Retina (tissue), 1 donor: Measurements from ENCODE around the gene KRT12.
"Not testable (repeated sequence)": the region's sequence is repeated elsewhere in the genome, so short reads cannot be mapped to it uniquely, and the experiment has no call there.

Experiments used
- DNase-seq: peaks from one replicate; pipeline ENCODE4 v3.0.0-alpha.2; 2016

Gene KRT12

DNA sequence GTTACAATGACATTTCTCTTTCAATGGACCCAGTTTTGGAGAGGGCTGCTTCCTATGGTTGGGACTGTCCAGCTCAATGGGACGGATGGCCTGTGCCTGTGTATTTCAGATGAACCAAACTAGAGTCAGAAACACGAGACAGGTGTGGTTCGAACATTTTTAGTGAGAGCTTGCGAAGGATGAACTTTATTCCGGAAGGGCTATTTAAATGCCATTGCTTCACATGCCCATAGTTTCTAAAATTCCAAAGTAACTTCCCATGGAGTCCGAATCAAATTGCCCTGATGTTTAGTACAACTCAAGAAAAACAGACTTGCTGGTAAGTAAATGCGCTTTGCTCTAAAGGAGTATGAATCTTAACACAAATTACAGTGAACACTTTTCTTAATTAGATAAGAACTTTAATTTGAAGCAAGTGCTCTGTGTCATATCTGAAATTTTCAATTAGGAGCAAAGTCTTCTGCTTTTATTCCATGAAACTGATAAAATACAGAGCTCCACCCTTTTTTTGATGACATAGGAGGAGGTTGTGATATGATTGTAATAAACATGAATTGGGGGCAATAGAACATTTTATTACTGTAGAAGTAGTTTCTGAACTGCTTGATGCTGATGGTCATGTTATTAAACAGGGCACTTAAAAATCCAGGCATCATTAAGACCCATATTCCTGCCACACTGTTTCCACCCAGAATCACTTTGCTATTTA lies 16.8 kb upstream of the KRT12 start:
- no peak for DNase-seq

DNA sequence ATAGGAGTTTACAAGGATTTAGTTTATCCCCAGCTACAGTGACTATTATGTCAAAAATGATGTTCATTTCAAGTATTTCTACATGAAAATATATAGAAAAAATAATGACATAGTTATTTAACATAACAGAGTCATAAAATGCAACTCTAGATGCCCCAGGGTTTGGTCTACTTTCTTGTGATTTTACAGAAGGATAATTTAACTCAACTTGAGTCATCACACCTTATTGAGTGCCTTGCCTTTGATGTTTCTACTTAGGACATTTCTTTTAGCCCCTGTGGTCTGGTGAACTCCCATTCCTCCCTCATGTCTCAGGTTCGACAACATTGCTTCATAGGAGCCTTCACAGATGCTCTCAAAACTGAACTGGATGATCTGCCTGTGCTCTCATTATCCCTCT lies 16.0 kb upstream of the KRT12 start:
- DNase-seq, result no peak

DNA sequence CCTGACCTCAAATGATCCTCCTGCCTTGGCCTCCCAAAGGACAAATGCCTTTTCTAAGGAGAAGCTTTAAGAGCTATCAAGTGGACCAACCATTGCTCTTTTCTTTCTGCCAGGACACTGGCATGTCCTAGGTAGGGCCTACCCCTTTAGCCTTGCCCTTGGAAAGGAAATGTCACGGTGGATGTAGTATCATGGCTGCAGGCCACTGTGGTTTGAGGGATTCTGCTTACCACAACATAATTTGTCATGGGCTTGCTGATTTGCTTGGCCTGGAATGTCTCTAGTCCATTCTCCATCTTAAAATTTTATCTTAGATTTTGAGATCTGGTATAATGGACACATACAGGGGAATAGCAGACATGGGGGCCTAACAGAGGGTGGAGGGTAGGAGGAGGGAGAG lies 12.0 kb upstream of the KRT12 start:
- no peak for DNase-seq

DNA sequence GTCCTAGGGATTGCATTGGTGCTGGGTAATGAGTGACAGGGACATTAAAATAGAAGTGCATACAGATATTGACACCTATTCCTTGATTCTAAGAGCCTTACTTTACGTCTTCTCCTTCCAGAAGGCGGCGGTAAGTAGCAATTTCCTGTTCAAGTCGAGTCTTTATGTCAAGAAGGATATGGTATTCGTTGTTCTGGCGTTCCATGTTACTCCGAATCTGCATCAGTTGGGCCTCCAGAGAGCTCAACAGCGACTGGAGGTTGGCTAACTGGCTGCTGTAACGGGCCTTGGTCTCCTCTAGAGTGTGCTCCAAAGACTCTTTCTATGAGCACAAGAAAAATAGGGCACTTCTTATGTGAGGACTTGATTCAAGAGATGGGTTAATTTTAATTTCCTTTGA lies 11.0 kb upstream of the KRT12 start:
- DNase-seq, result no peak

DNA sequence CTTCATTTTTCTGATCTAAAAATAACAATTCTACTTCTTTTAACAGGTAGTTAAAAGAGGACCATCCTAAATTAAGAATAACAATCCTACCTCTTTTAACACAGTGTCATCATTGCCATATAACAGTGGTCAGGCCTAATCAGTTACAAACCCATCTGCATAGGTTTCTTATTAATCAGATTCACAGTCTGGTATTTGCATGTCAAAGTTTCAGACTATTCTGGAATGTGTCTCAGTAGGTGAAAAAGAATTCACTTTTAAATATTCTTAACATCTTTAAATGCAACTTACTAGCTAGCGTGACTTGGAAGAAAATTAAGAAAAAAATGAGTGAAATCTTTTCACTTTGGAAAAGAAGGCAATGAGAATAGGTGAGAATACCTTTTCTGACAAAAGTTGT lies 6.8 kb upstream of the KRT12 start:
- no peak for DNase-seq

DNA sequence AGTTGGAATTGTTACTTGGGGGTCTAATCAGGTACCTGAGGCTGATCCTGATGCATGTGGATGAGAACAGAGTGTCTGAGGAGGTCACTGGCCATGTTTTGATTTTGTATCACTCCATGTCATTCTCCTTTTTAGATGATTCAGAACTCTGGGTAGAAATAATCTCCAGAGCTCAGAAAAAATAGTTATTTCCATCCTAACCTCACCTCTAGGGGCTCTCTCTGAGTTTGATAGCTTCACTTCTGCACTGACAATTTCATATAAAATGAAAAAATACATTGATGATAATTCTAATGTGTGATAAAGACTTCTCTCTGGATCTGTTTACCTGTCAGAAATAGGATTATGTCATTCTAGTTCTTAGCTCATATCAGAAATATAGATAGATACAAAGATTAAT lies 6.2 kb upstream of the KRT12 start:
- no peak for DNase-seq

DNA sequence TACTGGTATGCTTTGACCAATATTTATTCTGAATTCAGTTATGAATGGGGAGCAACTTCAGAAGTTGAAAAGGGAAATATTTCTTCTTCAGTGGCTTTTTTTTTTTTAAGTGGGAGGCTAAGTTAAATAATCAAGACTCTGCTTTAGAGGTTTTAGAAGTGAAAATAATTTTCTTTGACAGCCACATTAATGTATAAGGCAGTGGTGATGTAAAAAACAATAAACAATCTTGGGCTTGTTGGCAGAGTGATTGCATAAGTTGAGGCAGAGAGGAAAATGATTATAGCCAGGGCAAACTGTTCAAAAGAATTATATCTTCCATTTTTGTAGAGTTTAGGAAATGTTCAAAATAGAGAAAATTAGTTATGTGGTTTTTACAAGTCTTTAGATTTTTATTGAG lies 5.4 kb upstream of the KRT12 start:
- no peak for DNase-seq

DNA sequence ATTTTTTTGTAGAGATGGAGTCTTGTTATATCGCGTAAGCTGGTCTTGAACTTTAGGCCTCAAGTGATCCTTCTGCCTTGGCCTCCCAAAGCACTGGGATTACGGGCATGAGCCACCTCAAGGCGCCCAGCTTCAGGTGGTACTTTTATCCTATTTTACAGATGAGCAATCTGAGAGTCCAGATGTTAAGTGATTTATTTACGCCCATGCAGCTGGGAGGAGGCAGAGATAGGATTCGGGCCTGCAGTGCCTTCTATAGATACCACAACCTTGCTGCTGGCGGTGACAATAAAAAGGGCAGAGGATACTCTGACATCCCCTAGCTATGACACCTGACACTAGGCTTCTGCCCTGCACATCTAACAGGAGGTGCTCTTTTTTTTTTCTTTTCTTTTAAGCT lies 4.3 kb upstream of the KRT12 start:
- no peak for DNase-seq

DNA sequence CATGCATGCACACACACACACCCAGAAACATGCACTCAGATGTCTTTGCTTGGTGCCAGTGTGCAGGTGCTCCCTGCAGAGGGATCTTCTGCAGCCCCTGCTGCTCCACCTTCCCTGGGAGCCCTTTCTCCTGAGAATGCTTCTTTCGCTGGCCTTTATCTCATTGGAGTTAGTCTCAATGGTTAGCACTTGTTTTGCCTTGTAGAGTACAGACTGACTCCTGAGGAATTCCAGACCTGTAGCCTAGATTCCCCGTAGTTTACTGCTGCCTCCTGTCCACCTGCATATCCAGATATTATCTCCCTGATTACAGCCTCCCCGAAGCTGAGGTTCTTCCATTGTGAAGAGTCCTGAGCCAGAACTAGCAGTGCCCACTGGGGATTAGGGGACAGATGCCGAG lies 3.1 kb upstream of the KRT12 start:
- no peak for DNase-seq

DNA sequence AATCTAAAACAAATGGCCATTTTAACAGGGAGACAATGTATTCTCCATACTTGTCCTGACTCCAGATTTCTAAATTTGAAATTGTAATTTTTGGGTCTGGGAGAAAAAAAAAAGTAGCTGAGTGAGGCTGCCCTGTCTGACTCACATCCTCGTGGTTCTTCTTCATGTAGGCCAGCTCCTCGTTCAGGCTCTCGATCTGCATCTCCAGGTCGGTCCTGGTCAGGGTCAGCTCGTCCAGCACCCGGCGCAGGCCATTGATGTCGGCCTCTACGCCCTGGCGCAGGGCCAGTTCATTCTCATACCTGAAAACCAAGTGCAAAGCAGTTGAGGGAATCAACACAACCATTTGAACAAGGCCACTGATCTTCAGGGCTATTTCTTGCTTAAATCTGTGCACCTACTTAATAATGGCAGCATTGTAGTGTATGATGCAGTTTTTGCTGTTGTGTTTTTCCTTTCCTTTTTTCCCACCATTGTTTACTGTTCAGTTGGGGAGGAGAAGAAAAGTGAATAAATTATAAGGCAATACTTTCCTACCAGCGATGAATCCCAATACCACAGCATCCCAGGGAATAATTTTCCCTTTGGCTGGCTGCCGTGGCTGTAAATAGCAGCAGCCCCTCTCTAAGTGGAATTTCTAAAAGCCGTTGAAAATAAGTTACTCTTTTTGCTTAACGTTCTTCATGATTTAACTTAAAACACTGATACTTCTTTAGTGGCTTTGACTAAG lies 2.2 kb downstream of the KRT12 start:
- no peak for DNase-seq

DNA sequence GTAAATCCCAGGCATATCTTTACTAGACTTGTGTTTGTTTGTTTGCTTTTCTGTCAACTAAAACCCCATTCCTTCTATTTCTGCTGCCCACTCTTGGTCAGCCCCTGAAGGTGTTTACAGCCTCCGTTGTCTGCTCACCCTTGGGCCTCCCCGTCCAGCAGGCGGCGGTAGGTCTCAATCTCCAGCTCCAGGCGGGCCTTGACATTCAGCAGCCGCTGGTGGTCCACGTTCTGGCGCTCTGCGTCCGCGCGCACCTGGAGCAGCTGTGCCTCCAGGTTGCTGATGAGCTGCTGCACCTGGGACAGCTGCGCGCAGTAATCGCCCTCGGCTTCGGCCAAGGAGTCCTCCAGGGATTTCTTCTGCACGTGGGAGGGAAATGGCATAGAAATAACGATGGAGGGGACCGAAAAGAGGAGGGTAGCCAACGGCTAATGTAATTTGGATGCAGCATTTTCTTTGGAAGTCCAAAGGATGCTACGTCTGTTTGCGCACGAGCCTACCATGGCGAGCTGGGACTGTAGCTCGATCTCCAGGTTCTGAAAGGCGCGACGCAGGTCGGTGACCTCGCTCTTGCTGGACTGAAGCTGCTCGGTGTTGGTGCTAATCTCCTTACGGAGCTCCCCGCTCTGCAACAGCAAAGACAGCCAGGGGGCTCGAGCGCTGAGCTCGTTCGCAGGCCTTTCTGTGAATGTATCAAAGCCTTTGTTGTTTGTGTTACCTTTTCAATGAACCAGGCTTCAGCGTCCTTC lies 3.9 kb downstream of the KRT12 start:
- peak; percentile 43 for DNase-seq

DNA sequence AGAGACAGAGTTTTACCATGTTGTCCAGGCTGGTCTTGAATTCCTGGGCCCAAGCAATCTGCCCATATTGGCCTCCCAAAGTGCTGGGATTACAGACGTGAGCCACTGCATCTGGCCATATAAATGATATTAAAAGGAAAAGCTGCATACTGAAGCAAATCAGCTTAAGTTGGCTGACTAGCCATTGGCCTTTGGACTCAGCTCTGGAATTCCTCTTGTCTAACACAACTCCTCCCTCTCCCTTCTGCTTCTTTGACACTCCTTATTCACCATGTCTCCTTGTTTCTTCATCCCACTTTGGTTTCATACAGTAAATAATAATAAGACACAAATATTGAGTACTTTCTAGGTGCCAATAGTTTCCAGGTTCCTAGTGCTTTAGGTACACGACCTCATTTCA lies 7.5 kb downstream of the KRT12 start:
- no peak for DNase-seq

DNA sequence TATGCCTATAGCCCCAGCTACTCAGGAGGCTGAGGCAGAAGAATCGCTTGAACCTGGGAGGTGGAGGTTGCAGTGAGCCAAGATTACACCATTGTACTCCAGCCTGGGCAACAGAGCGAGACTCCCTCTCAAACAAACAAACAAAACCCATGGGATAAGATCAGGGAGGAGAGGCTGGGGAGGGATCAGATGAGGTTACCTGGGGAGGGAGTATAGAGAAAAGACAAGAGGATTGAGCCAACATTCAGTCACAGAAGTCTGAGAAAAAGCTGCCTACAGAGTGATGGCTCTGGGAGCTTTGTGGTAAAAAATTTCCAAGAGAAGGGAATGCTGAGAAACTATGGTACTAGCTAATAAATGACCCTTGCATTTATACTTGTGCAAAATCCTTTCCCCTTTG lies 8.4 kb downstream of the KRT12 start:
- DNase-seq, result not testable (repeated sequence)

DNA sequence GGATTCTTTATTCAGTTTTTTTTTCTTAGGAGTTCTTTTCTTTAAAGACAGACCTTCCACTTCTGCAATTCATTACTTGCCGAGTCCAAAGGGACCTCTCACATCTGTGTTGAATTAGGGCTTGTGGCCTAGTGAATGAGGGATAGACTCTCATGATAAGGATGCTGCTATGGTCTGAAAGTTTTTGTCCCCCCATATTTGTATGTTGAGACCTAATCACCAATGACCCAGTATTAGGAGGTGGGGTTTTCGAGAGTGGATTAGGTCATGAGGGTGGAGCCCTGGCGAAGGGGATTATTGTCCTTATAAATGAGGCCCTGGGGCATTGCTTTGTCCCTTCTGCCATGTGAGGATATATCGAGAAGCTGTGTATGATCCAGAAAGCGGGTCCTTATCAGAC lies 9.5 kb downstream of the KRT12 start:
- DNase-seq, result peak; percentile 12

DNA sequence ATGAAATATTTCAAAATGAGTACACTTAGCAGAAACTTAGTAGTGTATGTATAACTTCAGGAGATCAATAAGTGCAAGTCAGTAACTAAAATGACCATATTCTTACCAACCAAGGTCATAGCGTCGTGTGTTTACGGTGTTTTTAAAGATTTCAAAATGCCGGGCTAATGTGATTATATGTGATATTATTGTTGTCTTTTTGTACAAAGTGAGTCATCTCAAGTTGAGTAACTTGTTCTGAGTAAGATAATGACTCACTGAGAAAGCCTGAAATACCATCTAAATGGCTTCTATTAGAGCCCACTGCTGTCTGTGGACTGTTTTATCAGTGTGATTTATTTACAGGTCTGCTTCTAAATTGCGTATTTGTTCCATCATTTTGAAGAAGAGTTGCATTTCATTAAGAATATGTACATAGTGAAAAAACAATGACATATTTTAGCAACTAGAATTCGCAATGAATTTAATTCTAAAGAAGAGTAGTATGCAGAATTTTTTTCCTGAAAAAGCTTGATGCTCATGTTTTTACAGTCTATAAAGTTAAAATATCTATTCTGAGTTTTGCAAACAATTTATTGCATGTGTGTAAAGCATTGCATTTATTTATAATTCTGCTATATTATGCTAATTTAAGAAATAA lies 12.7 kb downstream of the KRT12 start:
- no peak for DNase-seq

DNA sequence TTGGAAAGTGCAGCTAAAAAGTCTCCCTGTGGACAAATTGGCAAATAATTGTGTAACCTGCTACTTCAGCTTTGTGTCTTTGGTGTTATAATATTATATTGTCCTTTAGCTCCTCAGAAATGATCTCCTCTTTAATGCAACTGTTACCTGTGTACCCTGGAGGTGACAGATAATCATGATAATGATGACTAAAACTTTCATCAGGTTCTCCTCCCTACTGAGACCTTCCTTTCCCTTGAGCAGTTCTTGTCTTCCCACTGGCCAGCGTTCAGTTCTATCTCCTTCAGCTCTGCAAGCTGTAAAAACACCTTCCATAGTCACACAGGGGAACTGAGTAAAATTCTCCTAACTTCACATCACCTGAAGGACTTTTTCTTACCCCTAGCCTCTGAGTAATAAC lies 14.7 kb downstream of the KRT12 start:
- DNase-seq, result no peak

DNA sequence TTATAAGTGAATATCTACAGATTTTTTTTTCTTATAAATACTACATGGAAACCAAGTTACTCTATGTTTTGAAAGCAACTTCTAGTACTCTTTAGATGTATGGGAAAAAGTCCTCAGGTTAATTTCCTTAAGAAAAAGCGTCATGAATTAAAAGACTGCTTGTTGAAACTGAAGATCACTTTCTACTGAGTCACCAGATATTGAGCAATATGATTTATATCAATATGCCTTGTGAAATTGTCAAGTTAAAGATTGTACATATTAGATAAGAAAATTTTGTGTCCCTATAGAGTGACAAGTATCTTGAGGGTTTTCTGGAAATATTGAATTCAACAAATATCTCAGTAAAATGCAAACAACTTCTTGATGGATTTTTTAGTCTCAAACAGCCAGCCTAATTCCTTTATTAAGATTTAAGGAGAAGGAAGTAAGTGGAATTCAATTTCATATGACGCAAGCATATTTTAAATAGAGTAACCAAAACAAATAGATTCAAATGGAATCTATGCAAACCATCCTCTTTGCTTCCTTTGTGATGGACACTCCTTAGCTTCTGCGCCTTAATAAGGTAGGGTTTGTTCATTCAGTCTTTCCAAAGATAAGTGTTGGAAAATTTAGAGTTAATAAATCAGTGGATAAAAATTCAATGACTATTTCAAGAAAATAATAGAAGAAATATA lies 16.6 kb downstream of the KRT12 start:
- no peak for DNase-seq

DNA sequence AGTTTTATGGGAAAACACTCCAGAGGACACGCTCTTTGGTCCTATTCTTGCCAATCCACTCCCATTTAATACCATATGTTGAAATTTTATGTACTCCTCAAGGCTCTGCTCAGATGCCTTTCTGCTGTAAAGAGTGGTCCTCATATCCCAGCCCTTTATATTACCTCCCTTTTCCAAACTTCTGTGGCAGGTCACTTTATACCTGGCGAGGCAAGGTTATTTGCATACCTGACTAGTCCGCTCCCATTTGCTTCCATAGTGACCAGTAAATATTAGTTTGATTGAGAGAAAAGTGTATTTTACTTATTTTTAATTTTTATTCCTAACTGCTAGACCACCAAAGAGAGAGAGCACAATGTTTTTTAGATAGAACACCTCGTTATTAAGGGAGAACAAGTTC lies 17.3 kb downstream of the KRT12 start:
- DNase-seq, result no peak

DNA sequence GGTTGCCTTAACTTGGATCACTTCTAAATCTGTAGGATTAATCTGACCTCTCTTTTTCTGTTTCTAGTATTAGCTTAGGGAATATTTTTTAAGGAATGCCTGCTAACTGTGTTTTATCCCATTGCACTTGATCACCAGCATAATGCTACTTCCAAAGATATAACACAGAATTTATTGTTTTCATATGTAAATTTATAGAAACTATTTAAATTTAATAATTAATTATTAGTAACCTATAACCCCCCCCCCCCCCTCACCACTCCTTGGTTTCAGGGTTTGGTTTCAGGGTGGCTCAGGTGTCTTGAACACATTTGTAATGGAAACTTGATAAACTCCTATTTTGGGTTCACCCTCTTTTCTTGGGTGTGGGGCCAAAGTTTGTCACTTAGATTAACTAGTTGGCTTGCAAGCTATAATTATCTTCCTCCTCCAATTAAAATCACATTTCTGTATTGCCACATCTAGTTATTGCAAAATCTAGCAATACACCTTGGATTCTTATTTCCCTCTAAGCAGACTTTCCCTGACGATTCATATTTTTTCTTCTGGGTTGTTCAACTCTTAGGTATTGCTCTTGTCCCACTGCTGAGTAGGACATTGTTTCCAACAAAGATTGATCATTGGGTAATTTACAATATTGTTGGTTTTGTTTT lies 18.3 kb downstream of the KRT12 start:
- no peak for DNase-seq

DNA sequence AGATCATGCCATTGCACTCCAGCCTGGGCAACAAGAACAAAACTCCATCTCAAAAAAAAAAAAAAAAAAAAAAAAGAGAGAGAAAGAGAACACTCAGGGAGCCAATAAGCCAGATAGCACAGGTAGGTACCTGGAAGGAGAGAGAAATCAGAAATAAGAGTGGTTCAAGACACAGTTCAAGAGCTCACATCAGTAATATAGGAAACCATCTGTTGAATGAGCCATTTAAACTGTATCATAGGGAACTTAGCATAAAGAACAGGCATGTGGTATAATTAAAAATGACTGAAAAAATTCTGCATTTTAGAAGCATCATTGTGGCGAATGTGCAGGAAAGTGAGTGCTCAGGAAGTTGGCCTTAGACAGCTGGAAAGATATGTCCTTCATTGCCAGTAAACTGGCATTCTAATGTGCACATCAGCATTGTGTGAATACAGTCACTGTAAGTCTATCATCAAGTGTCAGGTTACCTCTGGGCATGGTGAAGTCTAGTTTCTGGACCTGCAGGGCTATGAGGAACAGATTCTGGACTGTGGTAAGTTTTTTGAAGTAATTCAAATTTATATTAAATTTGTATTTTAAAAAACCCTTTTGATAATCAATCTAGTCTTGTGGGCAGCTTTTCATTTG lies 20.4 kb downstream of the KRT12 start:
- no peak for DNase-seq

DNA sequence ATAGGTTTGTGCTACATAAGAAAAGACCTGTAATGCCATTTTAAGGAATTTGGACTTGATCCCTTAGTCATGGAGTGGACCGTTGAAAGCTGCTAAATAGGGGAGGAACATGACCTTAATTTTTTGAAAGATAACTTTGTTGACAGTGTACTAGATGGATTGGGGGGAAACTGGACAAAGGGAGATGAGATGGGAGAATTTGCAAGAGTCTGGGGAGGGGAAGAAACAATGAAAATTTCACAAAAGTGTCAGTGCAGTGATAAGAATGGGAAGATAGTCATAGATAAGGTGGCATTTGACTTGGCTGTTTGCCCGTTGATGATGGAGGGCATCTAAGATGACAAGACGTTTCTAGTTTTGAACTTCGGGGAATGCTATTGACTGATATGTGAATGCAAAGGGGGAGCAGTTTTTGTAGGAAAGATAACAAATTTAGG lies 22.3 kb downstream of the KRT12 start:
- DNase-seq, result no peak

DNA sequence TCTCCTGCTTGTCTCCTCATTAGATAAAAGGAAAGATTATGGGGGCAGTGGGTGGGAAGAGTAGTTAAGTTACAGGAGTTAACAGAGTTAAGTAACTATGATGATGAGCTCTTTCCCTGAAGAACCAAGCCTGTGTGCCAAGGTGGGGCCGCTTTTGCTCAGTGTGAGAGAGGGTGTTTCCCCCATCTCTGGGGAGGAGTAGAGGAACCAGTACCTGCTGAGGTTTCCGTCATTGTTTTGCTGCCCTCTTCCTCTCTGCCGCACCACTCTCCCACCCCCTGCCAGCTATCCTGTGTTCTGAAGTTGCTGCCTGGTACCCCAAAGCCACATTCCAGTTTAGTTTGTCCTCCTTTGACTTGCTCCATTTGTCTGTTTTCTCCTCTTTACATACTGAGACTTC lies 23.8 kb downstream of the KRT12 start:
- no peak for DNase-seq
